Kidney tubule cell (primary cell): ENCODE results near the gene DPY30.
"Not testable (repeated sequence)": the region's sequence is repeated elsewhere in the genome, so short reads cannot be mapped to it uniquely, and the experiment has no call there.

Experiments used
- DNase-seq: peaks from one replicate; pipeline ENCODE4 v3.0.0-alpha.2; 2018; ENCODE audit warnings: low spot score

DPY30 gene

DNA sequence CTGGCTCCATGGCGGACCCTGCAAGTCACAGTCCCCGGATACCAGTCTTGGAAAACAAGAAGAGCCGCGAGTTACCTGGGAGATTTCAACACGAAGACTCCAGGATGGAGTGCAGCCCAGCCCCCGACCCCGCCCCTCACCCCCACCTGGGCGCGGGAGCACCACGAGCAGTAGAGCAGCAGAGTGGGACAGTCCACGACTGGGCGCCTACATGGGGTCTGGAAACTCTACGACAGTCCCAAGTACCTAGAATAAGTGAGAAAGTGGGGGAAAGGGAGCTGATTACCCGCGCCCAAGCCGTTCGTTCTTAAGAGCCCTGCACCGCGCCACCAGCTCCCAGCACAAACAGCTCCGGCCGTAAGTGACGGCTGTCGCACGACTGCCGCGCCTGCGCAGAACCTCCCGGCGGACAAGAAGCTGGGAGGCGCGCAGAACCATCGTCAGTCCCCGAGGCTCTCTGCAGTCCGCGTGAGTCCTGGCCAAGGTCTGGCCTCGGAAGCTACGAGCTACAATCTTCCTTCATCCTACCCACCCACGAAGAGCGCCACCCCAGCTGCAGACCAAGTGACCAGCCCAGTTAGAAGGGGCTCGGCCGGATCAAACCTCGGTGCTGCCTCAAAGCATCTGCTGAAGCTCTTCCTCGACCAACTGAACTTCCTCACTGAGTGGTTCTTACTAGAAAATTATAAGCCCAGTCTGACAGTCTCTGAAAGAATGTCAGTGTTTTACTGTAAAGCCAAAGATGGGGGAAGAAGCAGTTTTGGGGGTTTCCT, at the start of gene DPY30:
Gene DPY30, minus strand, starts transcription at position 359 of the 773 bp plus-strand sequence. Its CDS starts 349 bp downstream, at position 10.
- DNase-seq, result peak; percentile 94

DNA sequence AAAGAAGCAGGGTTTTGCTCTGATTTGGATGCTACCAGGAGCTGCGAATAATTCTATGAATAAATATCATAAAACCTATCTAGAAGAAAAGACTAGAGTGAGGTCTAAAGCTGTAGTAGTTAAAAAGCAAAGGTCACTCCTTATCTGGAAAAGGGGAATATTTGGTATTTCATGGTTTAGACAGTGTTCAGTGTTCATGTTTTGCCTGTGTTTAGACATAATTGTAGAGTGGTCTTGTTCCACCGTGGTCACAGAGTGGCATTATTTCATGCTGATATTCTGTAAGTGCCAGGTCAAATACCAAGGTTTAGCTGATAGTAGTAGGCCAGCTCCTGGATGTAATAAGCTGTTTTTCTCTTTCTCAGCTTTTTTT, 34.5 kb upstream of the DPY30 start:
- DNase-seq, result no peak

DNA sequence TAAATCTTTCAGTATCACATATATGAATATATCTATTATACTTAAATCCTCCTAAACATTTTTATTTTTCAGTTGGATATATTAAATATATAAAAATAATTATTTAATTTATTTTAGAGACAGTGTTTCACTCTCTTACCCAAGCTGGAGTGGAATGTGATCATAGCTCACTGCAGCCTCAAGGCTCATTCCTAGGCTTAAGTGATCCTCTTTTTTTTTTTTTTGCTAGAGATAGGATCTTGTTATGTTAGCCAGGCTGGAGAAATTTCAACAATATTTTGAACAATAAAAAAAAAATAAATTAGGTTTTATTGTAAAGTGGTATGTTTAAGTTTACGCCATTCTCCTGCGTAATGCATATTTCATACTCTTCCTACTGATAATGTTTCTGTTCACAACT, 27.9 kb upstream of the DPY30 start:
- DNase-seq, result no peak

GRCh38 chr2:32064713-32065112, 25.1 kb upstream of the DPY30 start:
- no peak for DNase-seq

GRCh38 chr2:32064021-32064601, 24.5 kb upstream of the DPY30 start:
- DNase-seq, result peak; percentile 13

DNA sequence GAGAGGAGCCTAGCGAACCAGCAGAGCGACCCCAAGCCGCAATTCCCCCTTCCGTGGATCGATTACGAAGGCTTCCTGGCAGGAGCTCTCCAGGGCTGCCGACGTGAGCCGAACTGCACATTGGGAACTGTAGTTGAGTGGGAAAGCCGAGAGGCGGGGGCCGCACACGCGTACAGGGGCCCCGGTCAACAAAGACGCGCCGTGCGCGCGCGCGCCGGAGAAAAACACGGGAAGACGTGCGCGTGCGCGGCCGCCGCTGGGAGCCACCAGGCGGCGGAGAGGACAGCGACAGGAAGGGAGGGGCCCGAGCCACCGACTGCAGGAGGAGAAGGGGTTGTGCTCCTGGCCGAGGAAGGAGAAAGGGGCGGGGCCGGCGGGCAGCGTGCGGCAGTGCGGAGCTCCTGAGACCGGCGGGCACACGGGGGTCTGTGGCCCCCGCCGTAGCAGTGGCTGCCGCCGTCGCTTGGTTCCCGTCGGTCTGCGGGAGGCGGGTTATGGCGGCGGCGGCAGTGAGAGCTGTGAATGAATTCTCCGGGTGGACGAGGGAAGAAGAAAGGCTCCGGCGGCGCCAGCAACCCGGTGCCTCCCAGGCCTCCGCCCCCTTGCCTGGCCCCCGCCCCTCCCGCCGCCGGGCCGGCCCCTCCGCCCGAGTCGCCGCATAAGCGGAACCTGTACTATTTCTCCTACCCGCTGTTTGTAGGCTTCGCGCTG, 23.9 kb upstream of the DPY30 start, which contains the start of gene SPAST:
Gene SPAST, plus strand, starts transcription at position 247 of the 711 bp plus-strand sequence. Its CDS starts 276 bp downstream, at position 523.
- DNase-seq, result peak; percentile 99

DNA sequence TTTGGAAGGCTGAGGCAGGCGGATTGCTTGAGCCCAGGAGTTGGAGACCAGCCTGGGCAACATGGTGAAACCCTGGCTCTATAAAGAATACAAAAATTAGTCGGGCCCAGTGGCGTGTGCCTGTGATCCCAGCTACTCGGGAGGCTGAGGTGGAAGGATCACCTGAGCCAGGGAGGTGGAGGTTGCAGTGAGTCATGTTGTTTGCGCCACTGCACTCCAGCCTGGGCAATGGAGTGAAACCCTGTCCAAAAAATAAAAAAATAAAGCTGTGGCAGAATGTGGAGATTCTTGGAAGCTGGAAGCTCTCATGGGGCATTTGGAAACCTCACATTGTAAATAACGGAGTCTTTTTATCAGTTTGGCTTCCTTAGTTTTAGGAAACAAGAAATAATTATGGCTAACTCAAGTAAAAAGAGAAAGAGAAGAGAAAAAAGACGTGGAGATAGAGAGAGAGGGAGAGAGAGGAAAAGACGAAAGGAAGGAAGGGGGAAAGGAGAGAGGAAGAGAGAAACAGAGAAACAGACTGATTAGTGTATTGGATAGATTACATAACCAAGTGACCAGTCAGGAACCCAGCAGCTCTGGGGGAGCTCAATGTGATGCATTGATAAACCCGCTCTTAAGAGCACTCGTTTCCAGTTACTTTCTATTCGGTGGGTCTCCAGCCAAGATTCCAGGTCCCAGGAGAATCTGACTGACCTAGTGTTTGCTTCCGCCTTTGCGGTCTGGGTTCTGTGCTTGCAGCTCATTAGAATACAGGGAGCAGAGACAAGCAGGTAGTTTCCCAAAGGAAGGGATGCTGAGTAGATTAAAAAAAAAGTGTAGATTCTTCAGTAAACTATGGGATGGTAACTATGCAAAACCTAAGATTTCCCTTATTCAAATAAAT, 22.6 kb upstream of the DPY30 start:
- peak; percentile 81 for DNase-seq

- DNase-seq, result no peak
Measured at GRCh38 chr2:32061430-32061829, 21.8 kb upstream of the DPY30 start.

GRCh38 chr2:32060266-32060665, 20.7 kb upstream of the DPY30 start:
- no peak for DNase-seq

- DNase-seq, result peak; percentile 33
Measured at GRCh38 chr2:32058130-32058529, 18.5 kb upstream of the DPY30 start.

GRCh38 chr2:32054583-32054982, 15.0 kb upstream of the DPY30 start:
- not testable (repeated sequence) for DNase-seq

- no peak for DNase-seq
Measured at GRCh38 chr2:32051836-32052439, 12.3 kb upstream of the DPY30 start.

DNA sequence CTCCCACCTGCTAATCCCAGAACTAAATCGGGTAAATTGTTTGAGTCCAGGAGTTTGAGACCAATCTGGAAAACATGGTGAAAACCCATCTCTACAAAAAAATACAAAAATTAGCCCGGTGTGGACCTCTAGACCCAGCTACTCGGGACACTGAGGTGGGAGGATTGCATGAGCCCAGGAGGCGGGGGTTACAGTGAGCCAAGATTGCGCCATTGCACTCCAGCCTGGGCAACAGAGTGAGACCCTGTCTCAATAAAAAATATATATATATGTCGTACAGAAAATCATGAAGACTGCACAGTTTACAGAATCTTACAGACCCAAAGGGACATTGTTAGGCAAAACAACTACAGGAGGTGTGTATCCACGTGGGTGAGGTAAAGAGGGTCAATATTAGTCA, 4.0 kb upstream of the DPY30 start:
- no peak for DNase-seq

DNA sequence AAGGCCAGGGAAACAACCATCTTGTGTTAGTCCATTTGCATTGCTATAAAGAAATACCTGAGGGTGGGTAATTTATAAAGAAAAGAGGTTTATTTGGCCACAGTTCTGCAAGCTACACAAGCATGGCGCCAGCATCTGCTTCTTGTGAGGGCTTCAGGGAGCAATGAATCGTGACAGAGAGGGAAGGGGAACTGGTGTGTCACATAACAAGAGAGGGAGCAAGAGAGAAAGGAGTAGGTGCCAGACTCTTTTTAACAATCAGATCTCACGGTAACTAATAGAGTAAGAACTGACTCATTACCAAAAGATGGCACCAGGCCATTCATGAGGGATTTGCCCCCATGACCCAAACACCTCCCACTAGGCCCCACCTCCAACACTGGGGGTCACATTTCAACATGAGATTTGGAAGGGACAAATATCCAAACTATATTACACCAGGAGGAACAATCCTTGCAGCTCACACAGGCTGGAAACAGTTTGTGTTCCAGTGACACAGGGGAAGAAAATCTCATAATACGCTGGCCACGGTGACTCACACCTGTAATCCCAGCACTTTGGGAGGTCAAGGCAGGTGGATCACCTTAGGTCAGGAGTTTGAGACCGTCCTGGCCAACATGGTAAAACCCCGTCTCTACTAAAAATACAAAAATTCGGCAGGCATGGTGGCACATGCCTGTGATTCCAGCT, 5.3 kb downstream of the DPY30 start:
- DNase-seq, result peak; percentile 71

- peak; percentile 71 for DNase-seq
Measured at GRCh38 chr2:32018789-32019482, 20.7 kb downstream of the DPY30 start.

DNA sequence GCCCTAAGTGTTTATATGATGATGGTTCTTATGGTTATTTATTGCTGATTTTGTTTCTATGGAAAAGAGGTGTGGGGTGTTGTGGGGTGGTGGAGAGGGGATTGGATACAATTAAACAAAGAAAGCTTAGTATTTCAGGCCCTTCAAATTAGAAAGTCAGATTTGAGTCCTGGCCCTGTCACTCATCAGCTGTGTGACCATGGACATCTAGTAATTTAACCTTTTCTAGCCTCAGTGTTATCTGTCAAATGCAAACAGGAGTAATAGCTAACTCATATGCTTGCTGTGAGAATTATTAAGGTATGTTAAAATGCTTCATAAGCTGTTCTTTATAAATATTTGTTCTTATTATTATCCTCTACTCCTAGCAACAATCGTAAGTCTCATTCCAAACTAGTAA, 26.7 kb downstream of the DPY30 start:
- no peak for DNase-seq

DNA sequence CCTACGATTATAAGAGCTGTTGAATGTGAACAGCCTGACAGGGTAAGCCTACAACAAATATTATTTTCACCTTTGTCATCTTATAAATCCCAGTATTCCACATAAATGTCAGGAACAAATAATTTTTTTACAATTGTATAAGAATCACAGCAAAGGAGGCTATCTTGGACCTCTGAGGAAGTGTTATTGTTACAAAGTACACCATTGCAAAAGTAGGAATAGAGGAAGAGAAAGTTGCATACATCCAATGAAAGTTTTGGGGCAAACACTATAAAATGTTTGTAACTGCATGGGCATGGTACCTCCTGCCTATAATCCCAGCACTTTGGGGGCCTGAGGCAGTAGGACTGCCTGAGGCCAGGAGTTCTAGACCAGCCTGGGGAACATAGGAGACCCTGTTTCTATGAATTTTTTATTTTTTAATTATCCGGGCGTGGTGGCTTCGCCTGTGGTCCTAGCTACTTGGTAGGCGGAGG, 28.1 kb downstream of the DPY30 start:
- no peak for DNase-seq

GRCh38 chr2:32010670-32011484, 28.7 kb downstream of the DPY30 start, which contains the start of gene MEMO1:
Gene MEMO1 (minus strand): TSS chr2:32011008. CDS start chr2:32010247, 761 bp downstream.
- DNase-seq, result peak; percentile 95

GRCh38 chr2:32010280-32010669, 29.3 kb downstream of the DPY30 start:
- peak; percentile 68 for DNase-seq
